ENCODE data around the gene UMPS.
"Not testable (repeated sequence)": the region's sequence is repeated elsewhere in the genome, so short reads cannot be mapped to it uniquely, and the experiment has no call there.

UMPS gene

GRCh38 chr3:124779116-124779515 is 48.9 kb downstream of the UMPS start:
- DNase-seq (ENCODE audit: insufficient read length, low spot score) (no peak), FAIRE-seq (no peak)
- TF ChIP-seq CTCF (IDR thresholded peaks at IDR 0.05; ENCODE audit: insufficient read depth, missing control alignments): no peak

- DNase-seq (ENCODE audit: insufficient read length, low spot score): no peak
- no peak for TF ChIP-seq CTCF (IDR thresholded peaks at IDR 0.05; ENCODE audit: insufficient read depth, missing control alignments)
- FAIRE-seq: no peak
These were observed 49.5 kb downstream of the UMPS start for GRCh38 chr3:124779751-124780191.

- DNase-seq (ENCODE audit: insufficient read length, low spot score): no peak
- no peak for TF ChIP-seq CTCF (IDR thresholded peaks at IDR 0.05; ENCODE audit: insufficient read depth, missing control alignments)
- no peak for FAIRE-seq
These were observed 50.1 kb downstream of the UMPS start for GRCh38 chr3:124780356-124780755.

- FAIRE-seq: no peak
- DNase-seq (ENCODE audit: insufficient read length, low spot score): no peak
- no peak for TF ChIP-seq CTCF (IDR thresholded peaks at IDR 0.05; ENCODE audit: insufficient read depth, missing control alignments)
These were observed 50.7 kb downstream of the UMPS start for GRCh38 chr3:124780761-124781475.

- no peak for DNase-seq (ENCODE audit: insufficient read length, low spot score)
- no peak for TF ChIP-seq CTCF (IDR thresholded peaks at IDR 0.05; ENCODE audit: insufficient read depth, missing control alignments)
- FAIRE-seq: no peak
These were observed 51.5 kb downstream of the UMPS start for GRCh38 chr3:124781476-124782376.

GRCh38 chr3:124782377-124782712 is 52.1 kb downstream of the UMPS start:
- not testable (repeated sequence) for FAIRE-seq; DNase-seq (ENCODE audit: insufficient read length, low spot score)

GRCh38 chr3:124783696-124784095 is 53.4 kb downstream of the UMPS start:
- no peak for TF ChIP-seq CTCF (IDR thresholded peaks at IDR 0.05; ENCODE audit: insufficient read depth, missing control alignments)
- DNase-seq (ENCODE audit: insufficient read length, low spot score) (no peak), FAIRE-seq (no peak)
